Measurements from ENCODE around the gene DCLK2. TPM values are rescaled to one million over a fixed set of nuclear protein-coding genes. Genes with fewer than 3 reads are reported as not detected.

Gene DCLK2
- total RNA-seq, 6 donors from 2014 or later: 2.1 to 16.8 (median 3.3) TPM

DNA sequence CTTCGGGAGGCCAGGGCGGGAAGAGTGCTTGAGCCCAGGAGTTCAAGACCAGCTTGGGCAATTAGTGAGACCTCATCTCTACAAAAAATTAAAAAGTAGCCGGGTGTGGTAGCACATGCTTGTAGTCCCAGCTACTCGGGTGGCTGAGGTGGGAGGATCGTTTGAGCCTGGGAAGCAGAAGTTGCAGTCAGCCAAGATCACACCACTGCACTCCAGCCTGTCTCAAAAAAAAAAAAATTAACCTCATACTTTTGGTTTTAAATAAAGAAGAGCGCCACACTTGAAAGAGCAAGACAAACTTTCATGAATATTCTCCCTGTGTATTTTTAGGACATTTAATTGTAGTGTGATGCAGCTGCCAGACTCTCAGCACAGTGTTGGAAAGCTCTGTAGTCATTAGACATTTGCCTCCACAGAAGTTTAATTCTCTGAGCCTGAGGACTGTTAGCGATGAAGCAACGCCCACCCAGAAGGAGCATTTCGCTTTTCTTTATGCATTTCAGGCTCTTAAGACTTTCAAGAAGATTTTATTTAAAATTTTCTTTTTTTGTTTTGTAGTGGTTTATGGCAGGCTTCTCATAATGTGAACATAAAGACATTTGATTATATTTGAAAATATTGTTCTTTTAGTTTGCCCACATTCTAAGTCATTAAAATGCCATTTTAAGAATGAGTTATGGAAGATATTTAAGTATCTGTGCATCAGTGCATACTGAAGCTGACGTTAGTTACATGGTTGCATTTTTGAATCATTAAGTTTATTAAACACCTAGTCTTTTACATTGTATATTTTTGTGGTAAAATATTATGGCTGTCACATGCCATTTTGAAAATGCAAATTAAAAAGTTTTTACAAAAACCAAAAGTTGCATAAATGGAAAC is 45.8 kb downstream of the DCLK2 start:
- DNase-seq: no peak
- no peak for ATAC-seq (ENCODE audit: low FRiP score in 2 of 2)
- Histone ChIP-seq H3K4me3 (no peak overlapping the region), H3K27ac (no peak overlapping the region), H3K36me3 (no peaks in the 10 kb centered on the region), H3K9me3 (peaks cover 0 to 7% (median 5%) of the 10 kb centered on the region in 4 donors), H3K4me1 (peaks cover 0 to 15% (median 8%) of the 10 kb centered on the region in 4 donors), H3K27me3 (no peaks in the 10 kb centered on the region)
- 83 to 88% methylated on average over 10 of the region's 10 CpGs for whole genome bisulfite sequencing, 2 donors
- TF ChIP-seq POLR2AphosphoS5 (IDR thresholded peaks at IDR 0.05): no peak
- no peak for TF ChIP-seq POLR2A (IDR thresholded peaks at IDR 0.05)
- TF ChIP-seq, protein P1, sequence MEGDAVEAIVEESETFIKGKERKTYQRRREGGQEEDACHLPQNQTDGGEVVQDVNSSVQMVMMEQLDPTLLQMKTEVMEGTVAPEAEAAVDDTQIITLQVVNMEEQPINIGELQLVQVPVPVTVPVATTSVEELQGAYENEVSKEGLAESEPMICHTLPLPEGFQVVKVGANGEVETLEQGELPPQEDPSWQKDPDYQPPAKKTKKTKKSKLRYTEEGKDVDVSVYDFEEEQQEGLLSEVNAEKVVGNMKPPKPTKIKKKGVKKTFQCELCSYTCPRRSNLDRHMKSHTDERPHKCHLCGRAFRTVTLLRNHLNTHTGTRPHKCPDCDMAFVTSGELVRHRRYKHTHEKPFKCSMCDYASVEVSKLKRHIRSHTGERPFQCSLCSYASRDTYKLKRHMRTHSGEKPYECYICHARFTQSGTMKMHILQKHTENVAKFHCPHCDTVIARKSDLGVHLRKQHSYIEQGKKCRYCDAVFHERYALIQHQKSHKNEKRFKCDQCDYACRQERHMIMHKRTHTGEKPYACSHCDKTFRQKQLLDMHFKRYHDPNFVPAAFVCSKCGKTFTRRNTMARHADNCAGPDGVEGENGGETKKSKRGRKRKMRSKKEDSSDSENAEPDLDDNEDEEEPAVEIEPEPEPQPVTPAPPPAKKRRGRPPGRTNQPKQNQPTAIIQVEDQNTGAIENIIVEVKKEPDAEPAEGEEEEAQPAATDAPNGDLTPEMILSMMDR (IDR thresholded peaks at IDR 0.05): no peak
- TF ChIP-seq EP300 (IDR thresholded peaks at IDR 0.05): no peak

GRCh38 chr4:150126201-150126863 is 48.1 kb downstream of the DCLK2 start:
- no peak for DNase-seq
- Histone ChIP-seq H3K27ac (no peak overlapping the region), H3K36me3 (no peaks in the 10 kb centered on the region), H3K27me3 (no peaks in the 10 kb centered on the region), H3K9me3 (peaks cover 0 to 7% (median 5%) of the 10 kb centered on the region in 4 donors), H3K4me3 (no peak overlapping the region), H3K4me1 (peaks cover 0 to 10% (median 7%) of the 10 kb centered on the region in 4 donors)
- 38 to 39% methylated on average over 3 of the region's 3 CpGs for WGBS, 2 donors
- TF ChIP-seq POLR2AphosphoS5 (IDR thresholded peaks at IDR 0.05) (no peak), EP300 (IDR thresholded peaks at IDR 0.05) (no peak), POLR2A (IDR thresholded peaks at IDR 0.05) (no peak)
- TF ChIP-seq, protein P1 (IDR thresholded peaks at IDR 0.05): no peak
- peak in 1 of 2 donors; percentile 68 for ATAC-seq (ENCODE audit: low FRiP score in 2 of 2)

DNA sequence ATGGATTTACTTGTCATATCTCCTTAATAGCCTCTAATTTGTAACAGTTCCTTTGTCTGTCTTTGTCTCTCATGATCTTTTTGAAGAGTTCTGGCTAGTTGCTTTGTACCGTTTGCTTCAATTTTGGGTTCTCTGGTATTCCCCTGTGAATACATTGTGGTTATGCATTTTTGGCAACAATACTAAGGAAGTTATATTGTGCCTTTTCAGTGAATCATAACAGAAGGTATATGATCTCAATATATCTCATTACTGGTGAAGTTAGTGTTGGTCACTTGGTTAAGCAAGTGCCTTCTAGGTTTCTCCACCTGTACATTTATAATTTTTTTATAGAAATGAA is 48.6 kb downstream of the DCLK2 start:
- DNase-seq (no peak), ATAC-seq (ENCODE audit: low FRiP score in 2 of 2) (no peak)
- WGBS, 2 donors: 39 to 53% methylated on average over 1 of the region's 1 CpG
- H3K27ac ChIP-seq: no peak overlapping the region
- H3K36me3 ChIP-seq: no peaks in the 10 kb centered on the region
- H3K27me3 ChIP-seq: no peaks in the 10 kb centered on the region
- peaks cover 0 to 10% (median 7%) of the 10 kb centered on the region in 4 donors for H3K4me1 ChIP-seq
- H3K9me3 ChIP-seq: peaks cover 0 to 6% (median under 1%) of the 10 kb centered on the region in 4 donors
- H3K4me3 ChIP-seq: no peak overlapping the region
- TF ChIP-seq EP300 (IDR thresholded peaks at IDR 0.05) (no peak), POLR2A (IDR thresholded peaks at IDR 0.05) (no peak), POLR2AphosphoS5 (IDR thresholded peaks at IDR 0.05) (no peak)
- TF ChIP-seq, protein P1 (IDR thresholded peaks at IDR 0.05): no peak

DNA sequence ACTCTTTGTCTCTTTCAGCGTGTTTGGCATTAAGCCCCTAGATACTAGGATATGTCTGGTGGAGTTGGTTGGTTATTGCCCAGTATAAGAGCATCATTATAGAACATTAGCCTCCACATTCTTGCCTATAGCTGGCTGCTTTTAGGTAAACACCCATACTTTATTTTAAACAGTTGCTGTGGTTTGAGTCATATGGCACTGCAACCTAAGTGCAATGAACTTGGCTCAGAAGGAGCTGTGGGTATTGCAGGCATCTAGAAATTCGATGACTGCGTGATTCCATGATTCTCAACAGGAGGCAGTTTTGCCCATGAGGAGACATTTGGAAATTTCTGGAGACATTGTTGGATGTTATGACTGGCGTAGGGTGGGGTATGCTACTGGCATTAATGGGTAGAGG is 49.5 kb downstream of the DCLK2 start:
- Histone ChIP-seq H3K27me3 (no peaks in the 10 kb centered on the region), H3K4me3 (no peak overlapping the region), H3K4me1 (peaks cover 0 to 10% (median 7%) of the 10 kb centered on the region in 4 donors), H3K9me3 (no peaks in the 10 kb centered on the region), H3K27ac (no peak overlapping the region), H3K36me3 (no peaks in the 10 kb centered on the region)
- no peak for TF ChIP-seq POLR2A (IDR thresholded peaks at IDR 0.05)
- no peak for TF ChIP-seq EP300 (IDR thresholded peaks at IDR 0.05)
- TF ChIP-seq POLR2AphosphoS5 (IDR thresholded peaks at IDR 0.05): no peak
- TF ChIP-seq, protein P1 (IDR thresholded peaks at IDR 0.05): no peak
- ATAC-seq (ENCODE audit: low FRiP score in 2 of 2) (no peak), DNase-seq (no peak)
- 92 to 96% methylated on average over 4 of the region's 4 CpGs for WGBS, 2 donors

Data from upper lobe of left lung (tissue), 6 donors.